ENCODE data around the gene CA14.

Gene CA14

DNA sequence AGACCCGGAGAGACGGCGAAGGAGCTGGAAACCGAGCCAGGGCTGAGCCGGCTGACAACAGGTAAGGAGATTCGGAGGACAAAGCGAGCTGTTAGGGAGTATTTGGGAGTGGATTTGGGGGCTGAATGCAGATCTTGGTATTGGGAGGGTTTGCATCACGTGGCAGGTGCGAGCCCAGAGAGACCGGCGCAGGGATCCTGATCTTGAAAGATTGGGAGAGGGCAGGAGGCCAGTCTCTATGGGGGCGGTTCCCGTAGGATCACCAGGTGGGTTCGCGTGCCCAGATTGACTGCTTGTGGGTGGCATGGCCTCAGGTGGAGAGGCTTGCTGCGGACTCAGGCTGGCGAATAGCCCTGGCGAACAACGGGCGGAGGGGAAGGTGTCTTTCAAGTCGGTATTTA is 25.0 kb downstream of the CA14 start:
- H4K20me1 ChIP-seq (ENCODE audit: insufficient read depth, low read length) = no peaks in the 10 kb centered on the region
- TF ChIP-seq EZH2 (IDR thresholded peaks at IDR 0.05; ENCODE audit: borderline replicate concordance, low read length) = no peak
- TF ChIP-seq, protein P1, sequence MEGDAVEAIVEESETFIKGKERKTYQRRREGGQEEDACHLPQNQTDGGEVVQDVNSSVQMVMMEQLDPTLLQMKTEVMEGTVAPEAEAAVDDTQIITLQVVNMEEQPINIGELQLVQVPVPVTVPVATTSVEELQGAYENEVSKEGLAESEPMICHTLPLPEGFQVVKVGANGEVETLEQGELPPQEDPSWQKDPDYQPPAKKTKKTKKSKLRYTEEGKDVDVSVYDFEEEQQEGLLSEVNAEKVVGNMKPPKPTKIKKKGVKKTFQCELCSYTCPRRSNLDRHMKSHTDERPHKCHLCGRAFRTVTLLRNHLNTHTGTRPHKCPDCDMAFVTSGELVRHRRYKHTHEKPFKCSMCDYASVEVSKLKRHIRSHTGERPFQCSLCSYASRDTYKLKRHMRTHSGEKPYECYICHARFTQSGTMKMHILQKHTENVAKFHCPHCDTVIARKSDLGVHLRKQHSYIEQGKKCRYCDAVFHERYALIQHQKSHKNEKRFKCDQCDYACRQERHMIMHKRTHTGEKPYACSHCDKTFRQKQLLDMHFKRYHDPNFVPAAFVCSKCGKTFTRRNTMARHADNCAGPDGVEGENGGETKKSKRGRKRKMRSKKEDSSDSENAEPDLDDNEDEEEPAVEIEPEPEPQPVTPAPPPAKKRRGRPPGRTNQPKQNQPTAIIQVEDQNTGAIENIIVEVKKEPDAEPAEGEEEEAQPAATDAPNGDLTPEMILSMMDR (IDR thresholded peaks at IDR 0.05; ENCODE audit: low read length) = no peak
- no peaks in the 10 kb centered on the region for H3K36me3 ChIP-seq (ENCODE audit: insufficient read depth, low read length)
- H3K9me3 ChIP-seq (ENCODE audit: low read length) = no peaks in the 10 kb centered on the region
- no peak overlapping the region for H3K9ac ChIP-seq (ENCODE audit: low read length)
- no peak overlapping the region for H3K27ac ChIP-seq (ENCODE audit: low read depth, low read length, poor library complexity, severe bottlenecking)
- peaks cover 3% of the 10 kb centered on the region; the same call in 1 of the 2 replicates for H3K27me3 ChIP-seq (ENCODE audit: insufficient read depth, low read length)
- no peak overlapping the region for H3K4me3 ChIP-seq (ENCODE audit: low read depth, low read length, poor library complexity, severe bottlenecking)
- H3K9me2 ChIP-seq (ENCODE audit: low read depth, low read length) = no peaks in the 10 kb centered on the region
- no peaks in the 10 kb centered on the region for H3K79me2 ChIP-seq (ENCODE audit: insufficient read depth, low read length)
- no peak overlapping the region for H2AFZ ChIP-seq (ENCODE audit: low read length)
- H3K4me2 ChIP-seq (ENCODE audit: low read length) = no peak overlapping the region
- H3F3A ChIP-seq (ENCODE audit: insufficient read depth, low read length) = no peaks in the 10 kb centered on the region
- H3K4me1 ChIP-seq (ENCODE audit: insufficient read depth, low read length, severe bottlenecking) = peaks cover 11% of the 10 kb centered on the region

DNA sequence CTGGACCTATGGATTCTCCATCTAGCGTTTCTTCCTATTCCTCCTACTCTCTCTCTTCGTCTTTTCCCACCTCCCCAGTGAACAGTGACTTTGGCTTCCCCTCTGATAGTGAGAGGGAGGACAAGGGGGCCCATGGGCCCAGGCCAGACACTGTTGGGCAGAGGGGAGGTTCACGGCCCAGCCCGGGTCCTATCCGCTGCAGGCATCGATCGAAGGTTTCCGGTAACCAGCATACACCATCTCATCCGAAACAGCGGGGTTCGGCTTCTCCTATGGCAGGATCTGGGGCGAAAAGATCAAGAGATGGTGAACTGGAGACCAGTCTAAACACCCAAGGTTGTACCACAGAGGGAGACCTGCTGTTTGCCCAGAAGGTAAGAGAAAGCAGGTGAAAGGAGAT is 25.7 kb downstream of the CA14 start:
- Histone ChIP-seq H2AFZ (ENCODE audit: low read length) (no peak overlapping the region), H3F3A (ENCODE audit: insufficient read depth, low read length) (no peaks in the 10 kb centered on the region), H3K27ac (ENCODE audit: low read depth, low read length, poor library complexity, severe bottlenecking) (no peak overlapping the region), H3K4me2 (ENCODE audit: low read length) (no peak overlapping the region), H3K36me3 (ENCODE audit: insufficient read depth, low read length) (no peaks in the 10 kb centered on the region), H3K9me3 (ENCODE audit: low read length) (no peaks in the 10 kb centered on the region), H3K4me1 (ENCODE audit: insufficient read depth, low read length, severe bottlenecking) (peaks cover 11% of the 10 kb centered on the region), H3K4me3 (ENCODE audit: low read depth, low read length, poor library complexity, severe bottlenecking) (no peak overlapping the region), H4K20me1 (ENCODE audit: insufficient read depth, low read length) (no peaks in the 10 kb centered on the region), H3K79me2 (ENCODE audit: insufficient read depth, low read length) (no peaks in the 10 kb centered on the region), H3K9me2 (ENCODE audit: low read depth, low read length) (no peaks in the 10 kb centered on the region), H3K27me3 (ENCODE audit: insufficient read depth, low read length) (peaks cover 3% of the 10 kb centered on the region; the same call in 1 of the 2 replicates), H3K9ac (ENCODE audit: low read length) (no peak overlapping the region)
- TF ChIP-seq, protein P1 (IDR thresholded peaks at IDR 0.05; ENCODE audit: low read length) = no peak
- TF ChIP-seq EZH2 (IDR thresholded peaks at IDR 0.05; ENCODE audit: borderline replicate concordance, low read length) = no peak

DNA sequence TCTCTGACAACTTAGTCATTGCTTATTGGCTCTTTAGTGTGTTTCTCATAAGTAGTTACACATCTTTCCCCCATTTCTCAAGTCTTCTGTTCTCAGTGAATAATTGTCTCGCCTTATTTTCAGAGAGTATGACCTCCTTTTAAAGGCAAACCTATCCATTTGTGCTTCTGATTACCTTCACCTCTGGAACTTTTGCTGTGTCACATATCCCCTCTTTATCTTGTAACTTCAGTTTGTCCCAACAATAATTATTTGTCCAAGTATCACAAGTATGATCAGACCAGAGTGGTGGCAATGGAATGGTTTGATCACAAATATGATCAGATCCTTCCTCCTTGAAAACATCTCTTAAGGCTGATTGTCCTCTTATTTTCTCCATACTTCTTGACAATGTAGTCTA is 30.8 kb downstream of the CA14 start:
- Histone ChIP-seq H3F3A (ENCODE audit: insufficient read depth, low read length) (no peaks in the 10 kb centered on the region), H3K9me2 (ENCODE audit: low read depth, low read length) (no peaks in the 10 kb centered on the region), H3K36me3 (ENCODE audit: insufficient read depth, low read length) (no peaks in the 10 kb centered on the region), H3K79me2 (ENCODE audit: insufficient read depth, low read length) (no peaks in the 10 kb centered on the region), H3K27me3 (ENCODE audit: insufficient read depth, low read length) (no peaks in the 10 kb centered on the region), H3K4me3 (ENCODE audit: low read depth, low read length, poor library complexity, severe bottlenecking) (no peak overlapping the region), H3K27ac (ENCODE audit: low read depth, low read length, poor library complexity, severe bottlenecking) (no peak overlapping the region), H2AFZ (ENCODE audit: low read length) (no peak overlapping the region), H3K4me1 (ENCODE audit: insufficient read depth, low read length, severe bottlenecking) (peaks cover 7% of the 10 kb centered on the region), H3K4me2 (ENCODE audit: low read length) (no peak overlapping the region), H3K9me3 (ENCODE audit: low read length) (no peaks in the 10 kb centered on the region), H4K20me1 (ENCODE audit: insufficient read depth, low read length) (no peaks in the 10 kb centered on the region), H3K9ac (ENCODE audit: low read length) (no peak overlapping the region)
- TF ChIP-seq, protein P1 (IDR thresholded peaks at IDR 0.05; ENCODE audit: low read length) = no peak
- TF ChIP-seq EZH2 (IDR thresholded peaks at IDR 0.05; ENCODE audit: borderline replicate concordance, low read length) = no peak
